H1 (cell line): ENCODE data around the gene DPP10. TPM values are rescaled to one million over a fixed set of nuclear protein-coding genes. Genes with fewer than 3 reads are reported as not detected.

Source experiments
- CTCF ChIA-PET: fragments of 300-600 bp; sonication (Branson Sonifier 250); formaldehyde crosslinking; loops from one replicate; lab custom pipeline; 2021; ENCODE audit not compliant: partially characterized antibody; lab: Charles Lee
- POLR2A ChIA-PET: fragments of 300-600 bp; sonication (Branson Sonifier 250); formaldehyde crosslinking; loops from one replicate; lab custom pipeline; 2021; ENCODE audit warnings: inconsistent platforms; ENCODE audit not compliant: partially characterized antibody; lab: Charles Lee
- DNase-seq, 2 experiments: peaks; one replicate each; pipeline versions ENCODE4 v3.0.0 to v3.0.0-alpha.2; 2010 to 2022; ENCODE audit warnings: low spot score in 2 of 2, low read depth in 1 of 2, mixed read lengths in 1 of 2
- FAIRE-seq: peaks from 2 replicates; lab custom pipeline; 2011; peaks lifted over from hg19 to GRCh38; lab: Jason Lieb, UNC
- H2AFZ ChIP-seq: 2 replicates; pipeline ENCODE4 v1.8.1; 2012; ENCODE audit warnings: low read length, inconsistent platforms
- H2AK5ac ChIP-seq: 2 replicates; pipeline ENCODE4 v1.6.1; 2013; ENCODE audit warnings: low read depth, low read length
- H2BK120ac ChIP-seq: replicated peaks from 2 replicates; pipeline ENCODE3; 2013; ENCODE audit warnings: low read depth, low read length, inconsistent platforms
- H2BK12ac ChIP-seq: 2 replicates; pipeline ENCODE4 v1.6.1; 2013; ENCODE audit warnings: low read depth, low read length
- H2BK15ac ChIP-seq: 2 replicates; pipeline ENCODE4 v1.6.1; 2013; ENCODE audit warnings: low read length
- H2BK20ac ChIP-seq: 2 replicates; pipeline ENCODE4 v1.6.1; 2013; ENCODE audit warnings: low read length
- H2BK5ac ChIP-seq: 2 replicates; pipeline ENCODE4 v1.6.1; 2013; ENCODE audit warnings: low read depth, low read length
- H3K14ac ChIP-seq: 2 replicates; pipeline ENCODE4 v1.6.1; 2013; ENCODE audit warnings: inconsistent platforms; ENCODE audit not compliant: insufficient read length
- H3K18ac ChIP-seq: 2 replicates; pipeline ENCODE4 v1.6.1; 2013; ENCODE audit warnings: low read length; ENCODE audit errors: extremely low read depth
- H3K23ac ChIP-seq: 2 replicates; pipeline ENCODE4 v1.6.1; 2013; ENCODE audit warnings: inconsistent platforms; ENCODE audit not compliant: insufficient read length
- H3K23me2 ChIP-seq: 2 replicates; pipeline ENCODE4 v1.6.1; 2013; ENCODE audit warnings: low read depth, low read length
- H3K27ac ChIP-seq: 2 replicates; pipeline ENCODE4 v1.6.1; 2011; ENCODE audit warnings: low read depth, low read length, inconsistent platforms
- H3K27me3 ChIP-seq, 4 experiments: replicated peaks in 1 of 4; 1 replicate in 1 of 4; 2 replicates in 3 of 4; pipeline versions ENCODE4 v1.6.1 to v1.8.1; 2011 to 2013; ENCODE audit warnings: low read length in 3 of 4, mild to moderate bottlenecking in 3 of 4, inconsistent platforms in 2 of 4, mixed read lengths in 2 of 4, moderate library complexity in 1 of 4; ENCODE audit not compliant: control insufficient read depth in 3 of 4, insufficient read depth in 3 of 4; ENCODE audit errors: extremely low read depth in 1 of 4
- H3K36me3 ChIP-seq, 4 experiments: 2 replicates each; pipeline versions ENCODE4 v1.6.1 to v1.8.1; 2011 to 2013; ENCODE audit warnings: mild to moderate bottlenecking in 4 of 4, low read length in 3 of 4, moderate library complexity in 2 of 4, control low read depth in 1 of 4, inconsistent platforms in 1 of 4; ENCODE audit not compliant: insufficient read depth in 4 of 4, control insufficient read depth in 2 of 4
- H3K4ac ChIP-seq: replicated peaks from 2 replicates; pipeline ENCODE3; 2013; ENCODE audit warnings: low read length, low read depth, mixed read lengths, inconsistent platforms; ENCODE audit not compliant: insufficient read length
- H3K4me1 ChIP-seq, 4 experiments: replicated peaks in 1 of 4; 1 replicate in 1 of 4; 2 replicates in 3 of 4; pipeline versions ENCODE4 v1.6.1 to v1.8.1; 2011 to 2013; ENCODE audit warnings: low read length in 3 of 4, inconsistent platforms in 2 of 4, mixed read lengths in 1 of 4; ENCODE audit not compliant: insufficient read depth in 4 of 4, control insufficient read depth in 3 of 4
- H3K4me2 ChIP-seq, 2 experiments: 2 replicates each; pipeline versions ENCODE4 v1.6.1 to v1.8.1; 2011 to 2013; ENCODE audit warnings: low read depth in 2 of 2, low read length in 2 of 2, control low read depth in 1 of 2, inconsistent platforms in 1 of 2, mild to moderate bottlenecking in 1 of 2; ENCODE audit not compliant: insufficient read depth in 1 of 2
- H3K4me3 ChIP-seq, 4 experiments: fragments of 200-600, 300-600 bp in 1 of 4; sonication (generic), shearing (Covaris generic), sonication (Bioruptor Twin) in 1 of 4; 2 replicates each; pipeline versions ENCODE4 v1.5.1 to v1.8.1; 2011 to 2016; ENCODE audit warnings: low read length in 4 of 4, low read depth in 3 of 4, control low read depth in 2 of 4, inconsistent platforms in 2 of 4, mild to moderate bottlenecking in 2 of 4, mixed read lengths in 1 of 4, moderate library complexity in 1 of 4; ENCODE audit not compliant: insufficient read depth in 2 of 4; ENCODE audit errors: extremely low read depth in 1 of 4
- H3K56ac ChIP-seq: replicated peaks from 2 replicates; pipeline ENCODE3; 2013; ENCODE audit warnings: low read depth, mild to moderate bottlenecking, mixed read lengths, low read length, inconsistent platforms; ENCODE audit not compliant: insufficient read length
- H3K79me1 ChIP-seq: 2 replicates; pipeline ENCODE4 v1.6.1; 2013; ENCODE audit warnings: low read depth, low read length, control low read depth
- H3K79me2 ChIP-seq, 2 experiments: 2 replicates each; pipeline versions ENCODE4 v1.6.1 to v1.8.1; 2012 to 2013; ENCODE audit warnings: low read length in 2 of 2, mild to moderate bottlenecking in 2 of 2, inconsistent platforms in 1 of 2; ENCODE audit not compliant: insufficient read depth in 2 of 2, control insufficient read depth in 1 of 2
- H3K9ac ChIP-seq, 4 experiments: replicated peaks in 1 of 4; 1 replicate in 1 of 4; 2 replicates in 3 of 4; pipeline versions ENCODE4 v1.6.1 to v1.8.1; 2011 to 2013; ENCODE audit warnings: low read depth in 3 of 4, low read length in 3 of 4, control low read depth in 2 of 4, mild to moderate bottlenecking in 2 of 4, moderate library complexity in 2 of 4, inconsistent platforms in 1 of 4; ENCODE audit errors: extremely low read depth in 1 of 4
- H3K9me3 ChIP-seq, 2 experiments: 2 replicates each; pipeline versions ENCODE4 v1.6.1 to v1.8.1; 2012 to 2013; ENCODE audit warnings: mild to moderate bottlenecking in 2 of 2, moderate library complexity in 2 of 2, control low read depth in 1 of 2, inconsistent platforms in 1 of 2, low read depth in 1 of 2, low read length in 1 of 2, mixed read lengths in 1 of 2; ENCODE audit not compliant: insufficient read depth in 2 of 2
- H4K20me1 ChIP-seq, 2 experiments: replicated peaks in 1 of 2; 2 replicates each; pipeline versions ENCODE3 to v1.8.1; 2011 to 2013; ENCODE audit warnings: inconsistent platforms in 2 of 2, low read length in 2 of 2, mild to moderate bottlenecking in 1 of 2; ENCODE audit not compliant: insufficient read depth in 2 of 2, control insufficient read depth in 1 of 2
- H4K5ac ChIP-seq: 2 replicates; pipeline ENCODE4 v1.6.1; 2013; ENCODE audit warnings: low read length, low read depth, mixed read lengths, inconsistent platforms; ENCODE audit not compliant: insufficient read length
- H4K8ac ChIP-seq: 2 replicates; pipeline ENCODE4 v1.8.0; 2013; ENCODE audit warnings: mild to moderate bottlenecking, moderate library complexity, low read length, inconsistent platforms; ENCODE audit not compliant: insufficient read depth; ENCODE audit errors: extremely low read depth
- H4K91ac ChIP-seq: replicated peaks from 2 replicates; pipeline ENCODE3; 2013; ENCODE audit warnings: low read length, mixed read lengths, inconsistent platforms; ENCODE audit not compliant: insufficient read length
- ASH2L ChIP-seq: fragments of 200-600, 300-600 bp; sonication (generic); IDR thresholded peaks from one replicate; pipeline ENCODE4 v1.7.1; 2017; ENCODE audit warnings: low read length
- CBX5 ChIP-seq: fragments of 300-800, 300-1000 bp; sonication (generic); IDR thresholded peaks from 2 replicates; pipeline ENCODE4 v1.7.1; 2016; ENCODE audit warnings: antibody characterized with exemption, low read length, low read depth
- CBX8 ChIP-seq: fragments of 300-800, 300-1000 bp; sonication (generic); IDR thresholded peaks from 2 replicates; pipeline ENCODE4 v1.7.1; 2016; ENCODE audit warnings: low read depth, low read length, borderline replicate concordance
- CEBPB ChIP-seq: IDR thresholded peaks from 2 replicates; pipeline ENCODE4 v1.6.1; 2012; ENCODE audit warnings: low read depth, low read length
- CREB1 ChIP-seq: IDR thresholded peaks from 2 replicates; pipeline ENCODE4 v1.6.1; 2012; ENCODE audit warnings: inconsistent platforms
- EGR1 ChIP-seq: IDR thresholded peaks from 2 replicates; pipeline ENCODE4 v1.6.1; 2011; ENCODE audit warnings: low read depth, low read length, borderline replicate concordance
- EZH2 ChIP-seq: fragments of 200-600 bp; sonication (generic); IDR thresholded peaks from 2 replicates; pipeline ENCODE4 v1.7.1; 2012; ENCODE audit warnings: low read depth, mild to moderate bottlenecking, moderate library complexity, low read length, inconsistent platforms; ENCODE audit not compliant: severe bottlenecking
- POLR2A ChIP-seq, 2 experiments: IDR thresholded peaks; 1 replicate in 1 of 2; 2 replicates in 1 of 2; pipeline ENCODE4 v1.6.1; 2011; ENCODE audit warnings: low read depth in 2 of 2, low read length in 2 of 2, mild to moderate bottlenecking in 2 of 2; ENCODE audit errors: control extremely low read depth in 1 of 2
- POLR2AphosphoS5 ChIP-seq: IDR thresholded peaks from 2 replicates; pipeline ENCODE4 v1.6.1; 2011; ENCODE audit warnings: low read depth, low read length
- RNF2 ChIP-seq: fragments of 200-900, 300-1000 bp; sonication (generic); IDR thresholded peaks from 2 replicates; pipeline ENCODE4 v1.7.1; 2016; ENCODE audit warnings: borderline replicate concordance, low read depth, mild to moderate bottlenecking, antibody characterized with exemption, low read length; ENCODE audit not compliant: poor library complexity, severe bottlenecking; ENCODE audit errors: missing control alignments
- SIN3A ChIP-seq, 2 experiments: IDR thresholded peaks in 1 of 2; conservative IDR thresholded peaks in 1 of 2; 2 replicates each; pipeline ENCODE4 v1.6.1; 2011 to 2012; ENCODE audit warnings: low read length in 2 of 2, improper control_type of control experiment in 1 of 2, low read depth in 1 of 2, mild to moderate bottlenecking in 1 of 2
- SIRT6 ChIP-seq: IDR thresholded peaks from one replicate; pipeline ENCODE4 v1.7.1; 2012; ENCODE audit warnings: low read length, inconsistent platforms
- SP1 ChIP-seq: IDR thresholded peaks from 2 replicates; pipeline ENCODE4 v1.6.1; 2011; ENCODE audit warnings: low read depth, low read length
- SP2 ChIP-seq: IDR thresholded peaks from 2 replicates; pipeline ENCODE4 v1.6.1; 2012; ENCODE audit warnings: mild to moderate bottlenecking, low read length, inconsistent platforms
- SP4 ChIP-seq: IDR thresholded peaks from 2 replicates; pipeline ENCODE4 v1.6.1; 2012; ENCODE audit warnings: low read length, inconsistent platforms
- SUZ12 ChIP-seq: fragments of 200-600 bp; sonication (generic); IDR thresholded peaks from 2 replicates; pipeline ENCODE4 v1.6.1; 2012; ENCODE audit warnings: mild to moderate bottlenecking, inconsistent platforms, low read length, moderate library complexity, mixed read lengths
- TEAD4 ChIP-seq: IDR thresholded peaks from 2 replicates; pipeline ENCODE4 v1.6.1; 2012; ENCODE audit warnings: low read depth, low read length, inconsistent platforms, mixed read lengths
- WGBS, 2 experiments: shearing (Covaris generic) in 1 of 2; methylation state at CpG; one replicate each; pipeline versions ENCODE4 v1.1.6 to v1.1.7; 2013 to 2015; ENCODE audit warnings: low lambda C conversion rate in 2 of 2, mixed read lengths in 2 of 2, inconsistent platforms in 1 of 2, low coverage in 1 of 2, missing lambda C conversion rate in 1 of 2; ENCODE audit not compliant: insufficient replicate concordance in 2 of 2, insufficient coverage in 1 of 2, insufficient read length in 1 of 2; ENCODE audit errors: extremely low coverage in 1 of 2, missing lambda C conversion rate in 1 of 2; 5-methylcytosine and 5-hydroxymethylcytosine counted together
- polyA plus RNA-seq, 7 experiments: library from polyadenylated mRNA; depleted of rRNA in 3 of 7; stranded (reverse) in 5 of 7; unstranded in 2 of 7; fragments of >200 nt in 5 of 7; fragments of 200-250 nt in 2 of 7; gene quantifications; 1 replicate in 5 of 7; 2 replicates in 1 of 7; 4 replicates in 1 of 7; pipeline versions ENCODE4 v1.2.1 to v1.2.3, GENCODE V29; 2011 to 2013; ENCODE audit warnings: missing spikeins in 2 of 7, mixed read lengths in 2 of 7
- total RNA-seq: library from RNA; stranded (reverse); fragmentation: NEBNext Ultra II Directional; extraction: Animal tissue kit (Norgen Biotek cat#: 25700); gene quantifications from 2 replicates; pipeline ENCODE4 v1.2.1, GENCODE V29; 2021

The DPP10 gene
- total and polyA plus RNA-seq, 2 of the 8 experiments (the other 6 are each of a cell fraction or from before 2014, with no cell fraction given) = 3.3 to 7.2 TPM

- no peaks in the 10 kb centered on the region for H3K4me1 ChIP-seq
- no peak overlapping the region for H2BK20ac ChIP-seq
- H4K20me1 ChIP-seq = no peaks in the 10 kb centered on the region
- H3K79me1 ChIP-seq = no peaks in the 10 kb centered on the region
- FAIRE-seq = no peak
- no peaks in the 10 kb centered on the region for H3K23me2 ChIP-seq
- no peak overlapping the region for H3K27ac ChIP-seq
- no peak overlapping the region for H2BK120ac ChIP-seq
- no peak overlapping the region for H2BK12ac ChIP-seq
- no peak overlapping the region for H3K4me2 ChIP-seq
- no peak overlapping the region for H3K9ac ChIP-seq
- H3K4me3 ChIP-seq = no peak overlapping the region
- no peak overlapping the region for H4K5ac ChIP-seq
- H3K9me3 ChIP-seq = no peaks in the 10 kb centered on the region
- H3K79me2 ChIP-seq = no peaks in the 10 kb centered on the region
- no peak overlapping the region for H3K23ac ChIP-seq
- H3K14ac ChIP-seq = no peak overlapping the region
- peaks cover 0 to 1% (median 0%) of the 10 kb centered on the region in 4 experiments; a peak in 1 of 7 replicates for H3K27me3 ChIP-seq
- TF ChIP-seq ASH2L = no peak
- TF ChIP-seq SP2 = no peak
- no peak for TF ChIP-seq POLR2AphosphoS5
- TF ChIP-seq POLR2A (IDR thresholded peaks at IDR 0.05; ENCODE audit: control extremely low read depth in 1 of 2, low read depth in 2 of 2, low read length in 2 of 2) = no peak
- TF ChIP-seq SP4 = no peak
- TF ChIP-seq SP1 = no peak
- TF ChIP-seq CBX8 = no peak
- TF ChIP-seq EZH2 = no peak
- no peak for TF ChIP-seq SUZ12
- TF ChIP-seq CEBPB = no peak
- no peak for TF ChIP-seq SIRT6
- no peak for TF ChIP-seq TEAD4
- TF ChIP-seq RNF2 = no peak
- TF ChIP-seq EGR1 = no peak
- no peak for TF ChIP-seq SIN3A (conservative IDR thresholded peaks at IDR 0.05 in 1 of 2, IDR thresholded peaks at IDR 0.05 in 1 of 2; ENCODE audit: low read depth in 1 of 2, low read length in 2 of 2)
- no peak for TF ChIP-seq CBX5
- TF ChIP-seq CREB1 = no peak
- 96% methylated on average over 2 of the region's 2 CpGs; no CpG with 5 or more reads in 1 of the 2 experiments for WGBS, 2 experiments
- no peak overlapping the region for H3K18ac ChIP-seq
- H2BK5ac ChIP-seq = no peak overlapping the region
- DNase-seq = no peak
- no peak overlapping the region for H2BK15ac ChIP-seq
- POLR2A ChIA-PET = no interaction called here
- H4K91ac ChIP-seq = no peak overlapping the region
- no peak overlapping the region for H4K8ac ChIP-seq
- H2AFZ ChIP-seq = no peak overlapping the region
- no peak overlapping the region for H3K4ac ChIP-seq
- H3K56ac ChIP-seq = no peak overlapping the region
- H2AK5ac ChIP-seq = no peak overlapping the region
- CTCF ChIA-PET = no interaction called here
- no peaks in the 10 kb centered on the region for H3K36me3 ChIP-seq
These were observed 355.5 kb downstream of the DPP10 start for GRCh38 chr2:114797942-114798341.
